Osteocyte (in vitro differentiated cells): ENCODE measurements around the gene CPNE7. TPM values are rescaled to one million over a fixed set of nuclear protein-coding genes. Genes with fewer than 3 reads are reported as not detected.

ENCODE experiments used
- DNase-seq: peaks from one replicate; pipeline ENCODE4 v3.0.0; 2021; ENCODE audit warnings: mixed read lengths; ENCODE audit not compliant: unreplicated experiment; ENCODE audit errors: extremely low spot score
- H3K27ac Mint-ChIP-seq: one replicate; pipeline ENCODE4 v1.8.0; 2021; ENCODE audit warnings: mild to moderate bottlenecking, mixed read lengths; ENCODE audit not compliant: unreplicated experiment
- H3K27me3 Mint-ChIP-seq: one replicate; pipeline ENCODE4 v1.8.0; 2021; ENCODE audit warnings: mixed read lengths; ENCODE audit not compliant: unreplicated experiment
- H3K36me3 Mint-ChIP-seq: one replicate; pipeline ENCODE4 v1.8.0; 2021; ENCODE audit warnings: mixed read lengths; ENCODE audit not compliant: unreplicated experiment
- H3K4me1 Mint-ChIP-seq: one replicate; pipeline ENCODE4 v1.8.0; 2021; ENCODE audit warnings: mixed read lengths; ENCODE audit not compliant: unreplicated experiment
- H3K4me3 Mint-ChIP-seq: one replicate; pipeline ENCODE4 v1.8.0; 2021; ENCODE audit warnings: mild to moderate bottlenecking, moderate library complexity, mixed read lengths; ENCODE audit not compliant: unreplicated experiment
- H3K9me3 Mint-ChIP-seq: one replicate; pipeline ENCODE4 v1.8.0; 2021; ENCODE audit warnings: mixed read lengths; ENCODE audit not compliant: unreplicated experiment
- CTCF ChIP-seq: fragments of 200-600 bp; sonication (generic); IDR thresholded peaks from 2 replicates; pipeline ENCODE4 v1.5.0; 2021; ENCODE audit warnings: antibody characterized with exemption, mild to moderate bottlenecking, moderate library complexity
- total RNA-seq: library from RNA; stranded (reverse); gene quantifications from 2 replicates; pipeline ENCODE4 v1.2.1, GENCODE V29; 2021

Gene CPNE7
- total RNA-seq, 1 donor from 2014 or later: 19.7 TPM

GRCh38 chr16:89534252-89534756 is 41.3 kb upstream of the CPNE7 start:
- DNase-seq: no peak
- no peaks in the 10 kb centered on the region for H3K4me1 Mint-ChIP-seq
- no peak for TF ChIP-seq CTCF
- H3K4me3 Mint-ChIP-seq: no peak overlapping the region
- H3K9me3 Mint-ChIP-seq: no peaks in the 10 kb centered on the region
- H3K27ac Mint-ChIP-seq: no peak overlapping the region
- no peaks in the 10 kb centered on the region for H3K27me3 Mint-ChIP-seq
- peaks cover 32% of the 10 kb centered on the region for H3K36me3 Mint-ChIP-seq

GRCh38 chr16:89536371-89536770 is 39.2 kb upstream of the CPNE7 start:
- no peak for DNase-seq
- no peak for TF ChIP-seq CTCF
- no peaks in the 10 kb centered on the region for H3K9me3 Mint-ChIP-seq
- H3K36me3 Mint-ChIP-seq: peaks cover 34% of the 10 kb centered on the region
- H3K27ac Mint-ChIP-seq: no peak overlapping the region
- no peak overlapping the region for H3K4me3 Mint-ChIP-seq
- no peaks in the 10 kb centered on the region for H3K4me1 Mint-ChIP-seq
- no peaks in the 10 kb centered on the region for H3K27me3 Mint-ChIP-seq

- Mint-ChIP-seq H3K9me3 (no peaks in the 10 kb centered on the region), H3K4me1 (no peaks in the 10 kb centered on the region), H3K27me3 (no peaks in the 10 kb centered on the region), H3K36me3 (peaks cover 37% of the 10 kb centered on the region), H3K4me3 (no peak overlapping the region), H3K27ac (no peak overlapping the region)
- TF ChIP-seq CTCF: no peak
- no peak for DNase-seq
Observed at GRCh38 chr16:89536886-89537548, 38.5 kb upstream of the CPNE7 start.

- H3K9me3 Mint-ChIP-seq: no peaks in the 10 kb centered on the region
- H3K36me3 Mint-ChIP-seq: peaks cover 37% of the 10 kb centered on the region
- TF ChIP-seq CTCF: no peak
- H3K27ac Mint-ChIP-seq: no peak overlapping the region
- no peak for DNase-seq
- no peaks in the 10 kb centered on the region for H3K27me3 Mint-ChIP-seq
- no peak overlapping the region for H3K4me3 Mint-ChIP-seq
- H3K4me1 Mint-ChIP-seq: no peaks in the 10 kb centered on the region
Observed at GRCh38 chr16:89537549-89537925, 38.0 kb upstream of the CPNE7 start.

GRCh38 chr16:89538286-89538685 is 37.3 kb upstream of the CPNE7 start:
- Mint-ChIP-seq H3K4me3 (no peak overlapping the region), H3K27ac (no peak overlapping the region), H3K4me1 (no peaks in the 10 kb centered on the region), H3K36me3 (peaks cover 35% of the 10 kb centered on the region), H3K9me3 (no peaks in the 10 kb centered on the region), H3K27me3 (no peaks in the 10 kb centered on the region)
- no peak for DNase-seq
- TF ChIP-seq CTCF: no peak
